Spleen (tissue), 11 donors: ENCODE results near the gene ENOX2. TPM values are rescaled to one million over a fixed set of nuclear protein-coding genes. Genes with fewer than 3 reads are reported as not detected.

Experiments
- DNase-seq: peaks from one replicate; pipeline ENCODE4 v3.0.0-alpha.2; 2020
- H3K27ac ChIP-seq, 8 donors: fragments of 200-600 bp; sonication (generic) in 7 of 8; 1 replicate in 4 of 8; 2 replicates in 4 of 8; pipeline versions ENCODE4 v1.5.0 to v1.8.0; 2016 to 2021; ENCODE audit warnings: inconsistent platforms in 4 of 8, mild to moderate bottlenecking in 4 of 8, moderate library complexity in 1 of 8
- H3K27me3 ChIP-seq, 7 donors: fragments of 200-600 bp; sonication (generic) in 6 of 7; replicated peaks in 1 of 7; 1 replicate in 4 of 7; 2 replicates in 3 of 7; pipeline versions ENCODE4 v1.5.0 to v1.8.0; 2016 to 2021; ENCODE audit warnings: inconsistent platforms in 3 of 7, mild to moderate bottlenecking in 1 of 7
- H3K36me3 ChIP-seq, 6 donors: fragments of 200-600 bp; sonication (generic) in 5 of 6; 1 replicate in 4 of 6; 2 replicates in 2 of 6; pipeline versions ENCODE4 v1.5.0 to v1.8.0; 2016 to 2021; ENCODE audit warnings: inconsistent platforms in 2 of 6
- H3K4me1 ChIP-seq, 6 donors: fragments of 200-600 bp; sonication (generic) in 5 of 6; 1 replicate in 3 of 6; 2 replicates in 3 of 6; pipeline versions ENCODE4 v1.5.0 to v1.8.0; 2016 to 2021; ENCODE audit warnings: inconsistent platforms in 3 of 6
- H3K4me3 ChIP-seq, 8 donors: fragments of 200-600 bp; sonication (generic) in 7 of 8; 1 replicate in 4 of 8; 2 replicates in 4 of 8; pipeline versions ENCODE4 v1.5.0 to v1.8.0; 2016 to 2021; ENCODE audit warnings: inconsistent platforms in 4 of 8, mild to moderate bottlenecking in 4 of 8, moderate library complexity in 2 of 8
- H3K9me3 ChIP-seq, 8 donors: fragments of 200-600 bp; sonication (generic) in 7 of 8; 1 replicate in 4 of 8; 2 replicates in 4 of 8; pipeline versions ENCODE4 v1.5.0 to v1.8.0; 2016 to 2021; ENCODE audit warnings: inconsistent platforms in 4 of 8
- POLR2A ChIP-seq, 3 donors: fragments of 450-650 bp; IDR thresholded peaks; one replicate each; pipeline ENCODE4 v1.5.1; 2017; ENCODE audit warnings: antibody characterized with exemption in 3 of 3, mild to moderate bottlenecking in 1 of 3
- POLR2AphosphoS5 ChIP-seq, 3 donors: sonication (generic); formaldehyde crosslinking; IDR thresholded peaks; one replicate each; pipeline ENCODE4 v1.5.1; 2017; ENCODE audit warnings: antibody characterized with exemption in 3 of 3
- WGBS, 5 donors: extraction: QIAGEN DNeasy Blood & Tissue Kit in 3 of 5; methylation state at CpG; one replicate each; pipeline versions ENCODE4 v1.1.5 to v1.1.7; 2013 to 2018; 5-methylcytosine and 5-hydroxymethylcytosine counted together
- intact Hi-C: fragments of 100-400 bp; cut with DNase I; formaldehyde crosslinking; loops from one replicate; pipeline ENCODE4 v1.15.0; 2023; ENCODE audit warnings: low total_unique reads
- polyA plus RNA-seq, 3 donors: library from polyadenylated mRNA; stranded (reverse); fragments of 200-250 nt; gene quantifications; one replicate each; pipeline ENCODE4 v1.2.1, GENCODE V29; 2013
- total RNA-seq, 7 donors: library from RNA; depleted of rRNA in 3 of 7; stranded (reverse); fragments of >200 nt in 3 of 7; fragmentation: NEBNext Ultra II Directional in 4 of 7; extraction: Animal tissue kit (Norgen Biotek cat#: 25700) in 4 of 7; gene quantifications; one replicate each; pipeline versions ENCODE4 v1.1.0 to v1.2.1, GENCODE V29; 2016 to 2021
- TF ChIP-seq, protein P1 (sequence below), 11 experiments: fragments of 200-600 bp in 7 of 11; fragments of 450-650 bp in 4 of 11; sonication (generic) in 4 of 11; IDR thresholded peaks in 8 of 11; conservative IDR thresholded peaks in 3 of 11; 1 replicate in 7 of 11; 2 replicates in 4 of 11; pipeline versions ENCODE4 v1.4.0 to v1.8.0; 2016 to 2021; ENCODE audit warnings: antibody characterized with exemption in 11 of 11, inconsistent platforms in 4 of 11, mild to moderate bottlenecking in 1 of 11
- donor health status: healthy with polysubstance abuse.
- donor health status: DM: no; HTN: no; CAD: no; lungs with moderate emphysema.
- donor health status: DM: no; HTN: no; CAD: no.
- donor health status: Bipolar disorder and iron deficiency.
- donor health status: healthy.
- donor health status: DM: no; HTN: no; CAD: no.
- donor health status: DM: yes; HTN: yes; CAD: no.

The ENOX2 gene
- total and polyA plus RNA-seq, 10 donors: 5.2 to 30.0 (median 17.4) TPM

DNA sequence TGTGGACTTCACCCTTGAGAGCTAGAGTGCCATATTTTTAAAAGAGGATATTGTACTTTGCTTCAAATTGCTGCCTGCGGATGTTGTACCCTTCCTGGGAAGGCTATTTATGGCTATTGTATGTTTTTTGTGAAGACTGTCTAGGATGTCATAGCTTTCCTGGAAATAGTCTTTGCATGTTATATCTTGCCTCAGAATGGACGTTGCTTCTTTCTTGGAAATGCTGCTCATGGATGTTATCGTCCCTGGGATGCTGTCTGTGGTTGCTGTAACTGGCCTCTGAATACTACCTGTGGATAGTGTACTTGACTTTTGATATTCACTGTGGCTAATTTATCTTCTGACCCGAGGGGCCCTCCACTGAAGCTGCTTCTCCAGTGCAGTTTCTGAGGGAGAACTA is 146.8 kb downstream of the ENOX2 start:
- Histone ChIP-seq H3K4me1 (no peaks in the 10 kb centered on the region), H3K9me3 (peaks cover 0 to 9% (median 0%) of the 10 kb centered on the region in 8 donors), H3K4me3 (no peak overlapping the region), H3K27me3 (no peaks in the 10 kb centered on the region), H3K27ac (no peak overlapping the region), H3K36me3 (no peaks in the 10 kb centered on the region)
- no peak for DNase-seq
- no peak for TF ChIP-seq POLR2A (IDR thresholded peaks at IDR 0.05)
- no peak for TF ChIP-seq POLR2AphosphoS5 (IDR thresholded peaks at IDR 0.05)
- TF ChIP-seq, protein P1, sequence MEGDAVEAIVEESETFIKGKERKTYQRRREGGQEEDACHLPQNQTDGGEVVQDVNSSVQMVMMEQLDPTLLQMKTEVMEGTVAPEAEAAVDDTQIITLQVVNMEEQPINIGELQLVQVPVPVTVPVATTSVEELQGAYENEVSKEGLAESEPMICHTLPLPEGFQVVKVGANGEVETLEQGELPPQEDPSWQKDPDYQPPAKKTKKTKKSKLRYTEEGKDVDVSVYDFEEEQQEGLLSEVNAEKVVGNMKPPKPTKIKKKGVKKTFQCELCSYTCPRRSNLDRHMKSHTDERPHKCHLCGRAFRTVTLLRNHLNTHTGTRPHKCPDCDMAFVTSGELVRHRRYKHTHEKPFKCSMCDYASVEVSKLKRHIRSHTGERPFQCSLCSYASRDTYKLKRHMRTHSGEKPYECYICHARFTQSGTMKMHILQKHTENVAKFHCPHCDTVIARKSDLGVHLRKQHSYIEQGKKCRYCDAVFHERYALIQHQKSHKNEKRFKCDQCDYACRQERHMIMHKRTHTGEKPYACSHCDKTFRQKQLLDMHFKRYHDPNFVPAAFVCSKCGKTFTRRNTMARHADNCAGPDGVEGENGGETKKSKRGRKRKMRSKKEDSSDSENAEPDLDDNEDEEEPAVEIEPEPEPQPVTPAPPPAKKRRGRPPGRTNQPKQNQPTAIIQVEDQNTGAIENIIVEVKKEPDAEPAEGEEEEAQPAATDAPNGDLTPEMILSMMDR (IDR thresholded peaks at IDR 0.05 in 8 of 11, conservative IDR thresholded peaks at IDR 0.05 in 3 of 11): no peak
- intact Hi-C loops: no loop called here
- WGBS, 5 donors: 56 to 87% (median 83%) methylated on average over 4 of the region's 4 CpGs

DNA sequence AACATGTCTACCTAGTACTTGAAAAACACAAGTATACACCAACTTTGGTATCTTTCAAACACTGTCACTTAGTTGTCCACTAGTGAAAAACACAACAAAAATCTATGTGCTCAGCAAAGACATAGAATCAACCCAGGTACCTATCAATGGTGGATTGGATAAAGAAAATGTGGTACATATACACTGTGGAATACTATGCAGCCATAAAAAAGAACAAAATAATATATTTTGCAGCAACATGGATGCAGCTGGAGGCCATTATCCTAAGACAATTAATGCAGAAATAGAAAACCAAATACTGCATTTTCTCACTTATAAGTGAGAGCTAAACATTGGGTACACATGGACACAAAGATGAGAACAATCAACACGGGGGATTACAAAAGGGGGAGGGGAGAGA is 148.7 kb downstream of the ENOX2 start:
- 80 to 100% (median 86%) methylated on average over 1 of the region's 1 CpG for WGBS, 5 donors
- H3K27me3 ChIP-seq: no peaks in the 10 kb centered on the region
- no peak for DNase-seq
- H3K4me1 ChIP-seq: no peaks in the 10 kb centered on the region
- no peak overlapping the region for H3K4me3 ChIP-seq
- intact Hi-C loops: no loop called here
- H3K27ac ChIP-seq: no peak overlapping the region
- no peaks in the 10 kb centered on the region for H3K36me3 ChIP-seq
- peaks cover 0 to 9% (median 0%) of the 10 kb centered on the region in 8 donors for H3K9me3 ChIP-seq
- TF ChIP-seq POLR2A (IDR thresholded peaks at IDR 0.05): no peak
- TF ChIP-seq, protein P1 (IDR thresholded peaks at IDR 0.05 in 8 of 11, conservative IDR thresholded peaks at IDR 0.05 in 3 of 11): no peak
- no peak for TF ChIP-seq POLR2AphosphoS5 (IDR thresholded peaks at IDR 0.05)

DNA sequence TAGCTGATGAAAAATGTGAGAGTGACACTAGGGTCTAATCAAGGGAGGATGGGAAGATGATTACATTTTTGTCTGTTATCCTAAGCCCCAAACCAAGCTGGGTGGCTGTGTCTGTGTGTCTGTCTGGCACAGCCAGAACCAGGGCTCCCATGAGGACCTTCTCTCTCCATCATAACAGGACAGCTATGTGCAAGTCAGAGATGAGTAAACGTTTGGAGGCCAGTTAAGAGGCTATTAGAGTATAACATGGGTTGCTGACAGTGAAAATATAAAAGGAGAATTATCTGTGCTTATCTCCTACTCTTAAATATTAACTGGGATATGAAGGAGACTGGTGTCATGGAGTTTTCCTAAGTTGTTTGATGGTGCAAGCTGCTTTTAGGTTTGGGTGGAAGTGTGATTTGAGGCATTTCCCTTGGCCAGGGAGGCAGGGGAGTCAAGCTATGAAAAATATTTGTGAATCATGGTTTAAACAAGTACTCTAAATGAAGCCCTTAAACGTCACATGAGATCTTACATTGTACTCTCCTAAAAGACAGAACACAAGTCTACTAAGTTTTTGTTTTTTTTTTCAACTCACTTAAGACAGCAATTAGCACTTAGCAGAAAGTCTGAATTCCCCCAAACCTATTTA is 156.2 kb downstream of the ENOX2 start:
- TF ChIP-seq POLR2AphosphoS5 (IDR thresholded peaks at IDR 0.05) (no peak), POLR2A (IDR thresholded peaks at IDR 0.05) (no peak)
- TF ChIP-seq, protein P1 (IDR thresholded peaks at IDR 0.05 in 8 of 11, conservative IDR thresholded peaks at IDR 0.05 in 3 of 11): no peak
- Histone ChIP-seq H3K36me3 (no peaks in the 10 kb centered on the region), H3K27me3 (no peaks in the 10 kb centered on the region), H3K27ac (no peak overlapping the region), H3K4me3 (no peak overlapping the region), H3K4me1 (no peaks in the 10 kb centered on the region), H3K9me3 (no peaks in the 10 kb centered on the region)
- intact Hi-C loops: no loop called here
- 49 to 78% (median 73%) methylated on average over 2 of the region's 2 CpGs for WGBS, 5 donors
- DNase-seq: no peak

DNA sequence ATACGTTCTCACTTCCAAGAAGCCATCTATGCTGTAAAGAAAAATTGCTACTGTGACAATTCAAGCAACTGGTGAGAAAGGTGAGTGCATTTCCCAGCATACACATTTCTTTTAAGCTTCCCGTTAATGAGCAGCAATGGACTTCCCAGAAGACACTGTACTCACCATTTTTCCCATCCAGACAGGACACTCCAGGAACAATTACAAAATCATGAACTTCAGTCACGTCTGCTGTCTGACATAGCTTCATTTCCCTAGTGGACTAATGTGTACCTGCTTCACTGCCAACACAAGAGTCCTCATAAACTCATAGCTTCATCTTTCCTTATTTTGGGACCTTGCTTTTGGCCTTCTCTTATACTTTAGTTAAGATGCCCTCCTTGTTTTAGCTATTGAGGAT is 156.9 kb downstream of the ENOX2 start:
- no peak overlapping the region for H3K27ac ChIP-seq
- DNase-seq: no peak
- no peaks in the 10 kb centered on the region for H3K4me1 ChIP-seq
- no peaks in the 10 kb centered on the region for H3K36me3 ChIP-seq
- TF ChIP-seq, protein P1 (IDR thresholded peaks at IDR 0.05 in 8 of 11, conservative IDR thresholded peaks at IDR 0.05 in 3 of 11): no peak
- no peak for TF ChIP-seq POLR2AphosphoS5 (IDR thresholded peaks at IDR 0.05)
- no peak for TF ChIP-seq POLR2A (IDR thresholded peaks at IDR 0.05)
- 63 to 96% (median 85%) methylated on average over 3 of the region's 3 CpGs for WGBS, 5 donors
- intact Hi-C loops: no loop called here
- no peaks in the 10 kb centered on the region for H3K9me3 ChIP-seq
- H3K27me3 ChIP-seq: no peaks in the 10 kb centered on the region
- H3K4me3 ChIP-seq: no peak overlapping the region
